WTC11 (cell line): ENCODE results near the gene COL4A6.

ENCODE experiments used
- CBFB ChIP-seq: sonication (generic); formaldehyde crosslinking; IDR thresholded peaks from 2 replicates; pipeline ENCODE4 v1.8.1; 2022; ENCODE audit warnings: mild to moderate bottlenecking, low read depth, missing genetic modification reagents
- CTCF ChIP-seq: fragments of 200-600 bp; IDR thresholded peaks from 2 replicates; pipeline ENCODE4 v1.8.0; 2022; ENCODE audit warnings: antibody characterized with exemption
- NFATC4 ChIP-seq: fragments of 250-450 bp; sonication (Bioruptor Pico); IDR thresholded peaks from 2 replicates; pipeline ENCODE4 v1.9.0; 2021; ENCODE audit warnings: mild to moderate bottlenecking
- NFYB ChIP-seq: sonication (generic); formaldehyde crosslinking; conservative IDR thresholded peaks from 2 replicates; pipeline ENCODE4 v1.8.0; 2022; ENCODE audit warnings: low read depth, missing genetic modification reagents
- NR2C2 ChIP-seq: sonication (generic); formaldehyde crosslinking; IDR thresholded peaks from 2 replicates; pipeline ENCODE4 v1.8.0; 2022; ENCODE audit warnings: mild to moderate bottlenecking, missing genetic modification reagents
- PREB ChIP-seq: sonication (generic); formaldehyde crosslinking; IDR thresholded peaks from 2 replicates; pipeline ENCODE4 v1.8.1; 2022; ENCODE audit warnings: mild to moderate bottlenecking, missing genetic modification reagents, moderate library complexity, borderline replicate concordance
- SMAD3 ChIP-seq: sonication (generic); formaldehyde crosslinking; IDR thresholded peaks from 2 replicates; pipeline ENCODE4 v1.8.0; 2022; ENCODE audit warnings: missing genetic modification reagents, mild to moderate bottlenecking, borderline replicate concordance
- SP1 ChIP-seq: sonication (generic); formaldehyde crosslinking; conservative IDR thresholded peaks from 2 replicates; pipeline ENCODE4 v1.8.1; 2022; ENCODE audit warnings: missing genetic modification reagents
- TEAD4 ChIP-seq: sonication (generic); formaldehyde crosslinking; IDR thresholded peaks from 2 replicates; pipeline ENCODE4 v1.8.0; 2022; ENCODE audit warnings: mild to moderate bottlenecking, missing genetic modification reagents
- ZNF121 ChIP-seq: sonication (generic); formaldehyde crosslinking; IDR thresholded peaks from 2 replicates; pipeline ENCODE4 v1.8.0; 2023; ENCODE audit warnings: missing genetic modification reagents
- ZNF423 ChIP-seq: fragments of 250-450 bp; sonication (Bioruptor Pico); IDR thresholded peaks from 2 replicates; pipeline ENCODE4 v2.1.2; 2022; ENCODE audit warnings: mild to moderate bottlenecking, moderate library complexity
- TF ChIP-seq, protein P1 (sequence below): sonication (generic); formaldehyde crosslinking; IDR thresholded peaks from 2 replicates; pipeline ENCODE4 v1.8.0; 2023; ENCODE audit warnings: mild to moderate bottlenecking, missing genetic modification reagents

GRCh38 chrX:108415891-108416290, 22.3 kb downstream of the COL4A6 start:
- TF ChIP-seq ZNF423 (CRISPR knock-in tag) (no peak), CTCF (no peak), ZNF121 (CRISPR knock-in tag) (no peak), PREB (no peak), SMAD3 (no peak), NFATC4 (no peak), CBFB (CRISPR knock-in tag) (no peak), SP1 (no peak), NR2C2 (CRISPR knock-in tag) (no peak), NFYB (CRISPR knock-in tag) (no peak), TEAD4 (CRISPR knock-in tag) (no peak)
- TF ChIP-seq, protein P1, sequence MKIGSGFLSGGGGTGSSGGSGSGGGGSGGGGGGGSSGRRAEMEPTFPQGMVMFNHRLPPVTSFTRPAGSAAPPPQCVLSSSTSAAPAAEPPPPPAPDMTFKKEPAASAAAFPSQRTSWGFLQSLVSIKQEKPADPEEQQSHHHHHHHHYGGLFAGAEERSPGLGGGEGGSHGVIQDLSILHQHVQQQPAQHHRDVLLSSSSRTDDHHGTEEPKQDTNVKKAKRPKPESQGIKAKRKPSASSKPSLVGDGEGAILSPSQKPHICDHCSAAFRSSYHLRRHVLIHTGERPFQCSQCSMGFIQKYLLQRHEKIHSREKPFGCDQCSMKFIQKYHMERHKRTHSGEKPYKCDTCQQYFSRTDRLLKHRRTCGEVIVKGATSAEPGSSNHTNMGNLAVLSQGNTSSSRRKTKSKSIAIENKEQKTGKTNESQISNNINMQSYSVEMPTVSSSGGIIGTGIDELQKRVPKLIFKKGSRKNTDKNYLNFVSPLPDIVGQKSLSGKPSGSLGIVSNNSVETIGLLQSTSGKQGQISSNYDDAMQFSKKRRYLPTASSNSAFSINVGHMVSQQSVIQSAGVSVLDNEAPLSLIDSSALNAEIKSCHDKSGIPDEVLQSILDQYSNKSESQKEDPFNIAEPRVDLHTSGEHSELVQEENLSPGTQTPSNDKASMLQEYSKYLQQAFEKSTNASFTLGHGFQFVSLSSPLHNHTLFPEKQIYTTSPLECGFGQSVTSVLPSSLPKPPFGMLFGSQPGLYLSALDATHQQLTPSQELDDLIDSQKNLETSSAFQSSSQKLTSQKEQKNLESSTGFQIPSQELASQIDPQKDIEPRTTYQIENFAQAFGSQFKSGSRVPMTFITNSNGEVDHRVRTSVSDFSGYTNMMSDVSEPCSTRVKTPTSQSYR (CRISPR knock-in tag) = no peak
